Measurements from ENCODE around the gene TMEM121. TPM values are rescaled to one million over a fixed set of nuclear protein-coding genes. Genes with fewer than 3 reads are reported as not detected.

The TMEM121 gene
- total and polyA plus RNA-seq, 2 of the 8 experiments (the other 6 are each of a cell fraction or from before 2014, with no cell fraction given): 1.9 TPM; not detected in 1

DNA sequence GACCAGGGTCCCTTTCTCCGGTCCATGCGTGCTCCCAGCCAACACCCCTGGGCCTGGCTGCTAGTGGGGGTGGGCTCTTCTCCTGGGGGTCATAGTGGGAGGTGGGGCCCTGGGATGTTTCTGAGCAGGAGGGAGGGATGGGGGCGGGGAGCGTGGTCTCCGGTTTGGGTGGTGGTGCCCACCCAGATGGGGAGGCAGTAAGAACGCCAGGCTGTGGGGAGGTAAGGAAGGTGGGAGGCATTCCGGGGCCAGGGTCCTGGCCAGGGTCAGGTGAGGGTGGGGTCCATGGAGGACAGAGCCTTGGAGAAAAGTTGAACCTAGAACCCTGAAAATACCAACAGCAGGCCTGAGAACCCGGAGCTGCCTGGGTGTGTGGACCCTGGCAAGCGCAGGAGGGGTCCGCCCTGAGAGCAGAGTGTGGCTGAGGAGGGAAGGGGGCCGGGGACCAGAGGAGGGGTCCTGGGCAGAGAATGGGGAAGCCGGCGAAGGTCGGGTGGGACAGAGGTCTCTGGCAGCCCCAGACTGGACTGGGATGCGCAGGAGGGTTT, 46.1 kb upstream of the TMEM121 start:
- Histone ChIP-seq H3K9me3 (ENCODE audit: insufficient read depth in 2 of 2, low read depth in 1 of 2, low read length in 1 of 2) (no peaks in the 10 kb centered on the region), H3K27me3 (replicated peaks in 1 of 4; ENCODE audit: control insufficient read depth in 3 of 4, extremely low read depth in 1 of 4, insufficient read depth in 3 of 4, low read length in 3 of 4) (peaks cover 51 to 99% (median 83%) of the 10 kb centered on the region in 4 experiments), H3K79me1 (ENCODE audit: low read depth, low read length) (no peaks in the 10 kb centered on the region), H3K23ac (ENCODE audit: insufficient read length) (no peak overlapping the region), H2BK15ac (ENCODE audit: low read length) (0 out of 2 replicates have a peak overlapping the region, but pooled peaks have one; percentile 61), H3K27ac (ENCODE audit: low read depth, low read length) (no peak overlapping the region), H4K20me1 (replicated peaks in 1 of 2; ENCODE audit: control insufficient read depth in 1 of 2, insufficient read depth in 2 of 2, low read length in 2 of 2) (peaks cover 4 to 13% of the 10 kb centered on the region in 2 experiments), H2BK5ac (ENCODE audit: low read depth, low read length) (no peak overlapping the region), H2BK120ac (replicated peaks; ENCODE audit: low read depth, low read length) (no peak overlapping the region), H3K4me2 (ENCODE audit: insufficient read depth in 1 of 2, low read depth in 2 of 2, low read length in 2 of 2) (no peak overlapping the region; a peak in 1 of 4 replicates), H4K8ac (ENCODE audit: extremely low read depth, insufficient read depth, low read length) (peak overlapping the region; percentile 63; the same call in 1 of the 2 replicates), H3K79me2 (ENCODE audit: control insufficient read depth in 1 of 2, insufficient read depth in 2 of 2, low read length in 2 of 2) (no peaks in the 10 kb centered on the region), H3K9ac (replicated peaks in 1 of 4; ENCODE audit: extremely low read depth in 1 of 4, low read depth in 3 of 4, low read length in 3 of 4) (no peak overlapping the region; a peak in 1 of 7 replicates), H3K14ac (ENCODE audit: insufficient read length) (no peak overlapping the region), H4K91ac (replicated peaks; ENCODE audit: insufficient read length, low read length) (no peak overlapping the region), H3K36me3 (ENCODE audit: control insufficient read depth in 2 of 4, insufficient read depth in 4 of 4, low read length in 3 of 4) (peaks cover 0 to 3% (median 0%) of the 10 kb centered on the region in 4 experiments; a peak in 1 of 8 replicates), H2AFZ (ENCODE audit: low read length) (no peak overlapping the region), H3K4me3 (ENCODE audit: extremely low read depth in 1 of 4, insufficient read depth in 2 of 4, low read depth in 3 of 4, low read length in 4 of 4) (no peak overlapping the region), H2BK20ac (ENCODE audit: low read length) (no peak overlapping the region), H2AK5ac (ENCODE audit: low read depth, low read length) (no peak overlapping the region), H4K5ac (ENCODE audit: insufficient read length, low read depth, low read length) (no peak overlapping the region), H2BK12ac (ENCODE audit: low read depth, low read length) (peak overlapping the region; percentile 99; the same call in 1 of the 2 replicates), H3K23me2 (ENCODE audit: low read depth, low read length) (peaks cover 4% of the 10 kb centered on the region; the same call in 1 of the 2 replicates), H3K4ac (replicated peaks; ENCODE audit: insufficient read length, low read depth, low read length) (no peak overlapping the region), H3K4me1 (replicated peaks in 1 of 4; ENCODE audit: control insufficient read depth in 3 of 4, insufficient read depth in 4 of 4, low read length in 3 of 4) (peaks cover 0 to 43% (median 31%) of the 10 kb centered on the region in 4 experiments; a peak in 6 of 7 replicates), H3K18ac (ENCODE audit: extremely low read depth, low read length) (no peak overlapping the region), H3K56ac (replicated peaks; ENCODE audit: insufficient read length, low read depth, low read length) (no peak overlapping the region)
- 58% methylated on average over 7 of the region's 15 CpGs; no CpG with 5 or more reads in 1 of the 2 experiments for WGBS, 2 experiments (ENCODE audit: extremely low coverage in 1 of 2, insufficient coverage in 1 of 2, insufficient read length in 1 of 2, insufficient replicate concordance in 2 of 2, low coverage in 1 of 2, low lambda C conversion rate in 2 of 2, missing lambda C conversion rate in 1 of 2)
- DNase-seq (ENCODE audit: low read depth in 1 of 2, low spot score in 2 of 2): no peak
- ChIA-PET CTCF (ENCODE audit: partially characterized antibody) (interaction anchor here (0.6 to 5.0 kb wide), 33 partner anchors 9 to 440 kb away, joined by 3 to 70 read pairs (median 4); no protein-coding TSS in a partner anchor), POLR2A (ENCODE audit: partially characterized antibody) (interaction anchor here (1.2 to 1.6 kb wide), 5 partner anchors 9 to 72 kb away, joined by 3 to 8 read pairs (median 3); partner anchors contain the start of gene TEDC1)
- FAIRE-seq: no peak
- TF ChIP-seq NRF1 (IDR thresholded peaks at IDR 0.05; ENCODE audit: low read depth, low read length) (no peak), TEAD4 (IDR thresholded peaks at IDR 0.05; ENCODE audit: low read depth, low read length) (no peak), PHF8 (conservative IDR thresholded peaks at IDR 0.05; ENCODE audit: low read depth, low read length) (no peak), RFX5 (IDR thresholded peaks at IDR 0.05; ENCODE audit: borderline replicate concordance, low read depth, low read length) (no peak), YY1 (IDR thresholded peaks at IDR 0.05; ENCODE audit: low read depth, low read length) (no peak), ZNF274 (IDR thresholded peaks at IDR 0.05; ENCODE audit: borderline replicate concordance, extremely low read depth, low read length) (no peak), CBX5 (IDR thresholded peaks at IDR 0.05; ENCODE audit: low read depth, low read length) (no peak)
- TF ChIP-seq, protein P1, sequence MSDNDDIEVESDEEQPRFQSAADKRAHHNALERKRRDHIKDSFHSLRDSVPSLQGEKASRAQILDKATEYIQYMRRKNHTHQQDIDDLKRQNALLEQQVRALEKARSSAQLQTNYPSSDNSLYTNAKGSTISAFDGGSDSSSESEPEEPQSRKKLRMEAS (IDR thresholded peaks at IDR 0.05): no peak

Measured in H1 (cell line).